Measurements from ENCODE around the gene GABARAP.

DNA sequence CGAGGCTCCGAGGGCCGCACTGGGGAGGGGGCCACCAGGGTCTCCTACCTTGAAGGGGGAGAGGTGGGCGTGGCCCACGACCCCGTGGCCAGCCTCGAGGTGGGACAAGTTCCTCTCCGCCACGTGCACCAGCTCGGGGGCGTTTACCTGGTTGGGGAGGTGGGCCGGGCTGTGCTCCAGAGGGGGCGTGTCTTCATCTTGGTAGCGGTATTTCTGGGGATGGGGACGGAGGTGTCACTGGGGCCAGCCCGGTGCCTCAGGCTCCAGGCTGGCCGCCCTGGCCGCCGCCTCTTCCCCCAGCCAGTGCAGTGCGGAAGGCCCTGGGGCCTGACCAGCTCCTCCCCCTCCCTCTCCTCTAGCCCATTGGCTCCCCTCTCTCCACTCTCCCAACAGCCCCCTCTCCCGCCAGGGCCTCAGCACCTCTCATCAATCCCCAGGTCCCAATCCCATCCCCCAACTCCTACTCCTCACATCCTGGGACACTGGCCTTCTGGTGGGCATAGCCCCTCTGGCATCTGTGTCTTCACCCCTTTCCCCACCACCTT is 34.1 kb downstream of the GABARAP start:
- TF ChIP-seq, protein P1, sequence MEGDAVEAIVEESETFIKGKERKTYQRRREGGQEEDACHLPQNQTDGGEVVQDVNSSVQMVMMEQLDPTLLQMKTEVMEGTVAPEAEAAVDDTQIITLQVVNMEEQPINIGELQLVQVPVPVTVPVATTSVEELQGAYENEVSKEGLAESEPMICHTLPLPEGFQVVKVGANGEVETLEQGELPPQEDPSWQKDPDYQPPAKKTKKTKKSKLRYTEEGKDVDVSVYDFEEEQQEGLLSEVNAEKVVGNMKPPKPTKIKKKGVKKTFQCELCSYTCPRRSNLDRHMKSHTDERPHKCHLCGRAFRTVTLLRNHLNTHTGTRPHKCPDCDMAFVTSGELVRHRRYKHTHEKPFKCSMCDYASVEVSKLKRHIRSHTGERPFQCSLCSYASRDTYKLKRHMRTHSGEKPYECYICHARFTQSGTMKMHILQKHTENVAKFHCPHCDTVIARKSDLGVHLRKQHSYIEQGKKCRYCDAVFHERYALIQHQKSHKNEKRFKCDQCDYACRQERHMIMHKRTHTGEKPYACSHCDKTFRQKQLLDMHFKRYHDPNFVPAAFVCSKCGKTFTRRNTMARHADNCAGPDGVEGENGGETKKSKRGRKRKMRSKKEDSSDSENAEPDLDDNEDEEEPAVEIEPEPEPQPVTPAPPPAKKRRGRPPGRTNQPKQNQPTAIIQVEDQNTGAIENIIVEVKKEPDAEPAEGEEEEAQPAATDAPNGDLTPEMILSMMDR (IDR thresholded peaks at IDR 0.05) = no peak
- no peak for TF ChIP-seq EP300 (IDR thresholded peaks at IDR 0.05)
- no peak for TF ChIP-seq POLR2A (IDR thresholded peaks at IDR 0.05)
- no peak for TF ChIP-seq POLR2AphosphoS5 (IDR thresholded peaks at IDR 0.05)
